GM06990 (cell line): ENCODE results near the gene RASSF10.

ENCODE experiments used
- DNase-seq: peaks from one replicate; pipeline ENCODE4 v3.0.0-alpha.2; 2011; ENCODE audit not compliant: insufficient read length; ENCODE audit errors: extremely low read depth
- H3K27me3 ChIP-seq: replicated peaks from 2 replicates; pipeline ENCODE4 v1.6.0; 2011; ENCODE audit warnings: low read length; ENCODE audit not compliant: control insufficient read depth, insufficient read depth
- H3K36me3 ChIP-seq: 2 replicates; pipeline ENCODE4 v1.5.1; 2011; ENCODE audit warnings: low read length; ENCODE audit not compliant: control insufficient read depth, insufficient read depth
- H3K4me3 ChIP-seq: replicated peaks from 2 replicates; pipeline ENCODE4 v1.5.1; 2011; ENCODE audit warnings: low read depth, mild to moderate bottlenecking, control low read depth, low read length
- TF ChIP-seq, protein P1 (sequence below): IDR thresholded peaks from 2 replicates; pipeline ENCODE4 v1.5.1; 2011; ENCODE audit warnings: low read length, control low read depth, mild to moderate bottlenecking, inconsistent platforms; ENCODE audit not compliant: insufficient read depth, poor library complexity, severe bottlenecking

RASSF10 gene

DNA sequence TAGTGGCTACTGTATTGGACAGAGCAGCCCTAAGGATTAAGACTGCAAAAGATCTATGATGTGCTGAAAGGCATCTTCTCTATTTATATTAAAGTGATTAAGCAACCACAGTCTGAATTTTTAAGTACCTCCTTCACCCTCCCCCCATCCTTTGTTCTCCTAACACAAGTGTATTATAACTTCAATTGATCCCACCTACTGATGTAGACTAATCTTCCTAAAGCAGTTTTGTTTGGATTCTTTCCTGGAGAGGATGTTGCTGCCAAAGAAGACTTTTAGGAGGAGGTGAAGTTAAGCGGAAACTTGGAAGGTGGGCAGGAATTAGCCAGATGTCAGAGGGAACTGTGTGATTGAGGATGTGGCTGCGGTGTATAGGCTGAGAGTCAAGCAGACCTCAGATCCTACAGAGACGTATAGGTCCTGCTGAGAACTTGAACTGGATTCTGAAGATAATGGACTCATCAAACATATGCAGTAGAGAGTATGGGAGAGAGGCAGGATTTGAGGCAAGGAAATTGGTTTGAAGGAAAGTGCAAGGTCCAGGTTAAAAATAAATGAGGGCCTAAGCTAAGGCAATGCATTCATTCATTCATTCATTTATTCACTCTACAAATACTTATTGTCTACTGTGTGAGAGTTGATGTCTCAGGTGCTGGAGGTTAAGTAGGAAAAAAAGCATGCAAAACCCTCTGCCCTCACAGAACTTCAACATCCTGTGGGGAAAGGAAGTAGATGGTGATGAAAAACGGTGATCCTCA lies 5.2 kb upstream of the RASSF10 start:
- DNase-seq = no peak

DNA sequence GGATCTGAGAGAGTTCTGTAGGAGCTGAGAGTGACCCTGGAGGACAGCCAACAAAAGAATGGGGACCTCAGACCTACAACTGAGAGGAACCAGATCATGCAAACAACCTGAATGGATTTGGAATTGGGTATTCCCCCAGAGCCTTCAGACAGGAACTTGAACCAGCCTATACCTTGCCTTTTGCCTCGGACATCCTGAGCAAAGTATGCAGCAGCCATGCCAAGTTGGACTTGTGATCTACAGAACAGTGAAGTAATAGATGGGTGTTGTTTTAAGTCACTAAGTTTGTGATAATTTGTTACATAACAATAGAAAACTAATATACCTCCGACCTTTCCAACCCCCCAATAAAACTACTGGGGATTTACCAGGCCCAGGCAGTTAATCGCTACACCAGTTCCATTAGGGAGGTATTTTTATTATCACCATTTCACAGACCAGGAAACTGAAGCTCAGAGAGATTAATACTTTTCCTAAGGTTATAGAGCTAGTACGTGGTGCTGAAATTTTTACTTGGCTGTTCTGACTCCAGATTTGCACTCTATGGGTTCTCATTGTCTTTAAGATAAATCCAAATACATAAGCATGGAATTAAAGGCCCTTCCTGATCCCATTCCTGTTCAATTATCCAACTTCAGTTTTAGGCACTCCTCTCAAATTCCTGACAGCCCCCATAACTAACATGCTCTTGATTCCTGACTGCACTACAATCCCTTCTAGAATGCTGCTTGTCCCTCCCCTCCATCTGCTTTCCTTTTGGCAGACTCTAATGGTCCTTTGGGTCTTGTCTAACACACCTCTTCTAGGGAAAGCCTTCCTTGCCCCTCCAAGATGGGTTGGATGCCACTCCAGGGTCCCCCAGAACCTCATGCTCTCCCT lies 1.7 kb upstream of the RASSF10 start:
- Histone ChIP-seq H3K36me3 (no peaks in the 10 kb centered on the region), H3K4me3 (no peak overlapping the region), H3K27me3 (peaks cover 1% of the 10 kb centered on the region; the same call in 1 of the 2 replicates)
- no peak for DNase-seq
- TF ChIP-seq, protein P1, sequence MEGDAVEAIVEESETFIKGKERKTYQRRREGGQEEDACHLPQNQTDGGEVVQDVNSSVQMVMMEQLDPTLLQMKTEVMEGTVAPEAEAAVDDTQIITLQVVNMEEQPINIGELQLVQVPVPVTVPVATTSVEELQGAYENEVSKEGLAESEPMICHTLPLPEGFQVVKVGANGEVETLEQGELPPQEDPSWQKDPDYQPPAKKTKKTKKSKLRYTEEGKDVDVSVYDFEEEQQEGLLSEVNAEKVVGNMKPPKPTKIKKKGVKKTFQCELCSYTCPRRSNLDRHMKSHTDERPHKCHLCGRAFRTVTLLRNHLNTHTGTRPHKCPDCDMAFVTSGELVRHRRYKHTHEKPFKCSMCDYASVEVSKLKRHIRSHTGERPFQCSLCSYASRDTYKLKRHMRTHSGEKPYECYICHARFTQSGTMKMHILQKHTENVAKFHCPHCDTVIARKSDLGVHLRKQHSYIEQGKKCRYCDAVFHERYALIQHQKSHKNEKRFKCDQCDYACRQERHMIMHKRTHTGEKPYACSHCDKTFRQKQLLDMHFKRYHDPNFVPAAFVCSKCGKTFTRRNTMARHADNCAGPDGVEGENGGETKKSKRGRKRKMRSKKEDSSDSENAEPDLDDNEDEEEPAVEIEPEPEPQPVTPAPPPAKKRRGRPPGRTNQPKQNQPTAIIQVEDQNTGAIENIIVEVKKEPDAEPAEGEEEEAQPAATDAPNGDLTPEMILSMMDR = no peak

More for the DNA sequence above, 5.2 kb upstream of the RASSF10 start:
- peaks cover 1% of the 10 kb centered on the region; the same call in 1 of the 2 replicates for H3K27me3 ChIP-seq
- TF ChIP-seq, protein P1 = no peak
- H3K4me3 ChIP-seq = no peak overlapping the region
- no peaks in the 10 kb centered on the region for H3K36me3 ChIP-seq

- Histone ChIP-seq H3K4me3 (no peak overlapping the region), H3K36me3 (no peaks in the 10 kb centered on the region), H3K27me3 (peaks cover 1% of the 10 kb centered on the region; the same call in 1 of the 2 replicates)
- DNase-seq = no peak
- TF ChIP-seq, protein P1 = no peak
Measured at GRCh38 chr11:13008061-13008435, 1.1 kb upstream of the RASSF10 start.

DNA sequence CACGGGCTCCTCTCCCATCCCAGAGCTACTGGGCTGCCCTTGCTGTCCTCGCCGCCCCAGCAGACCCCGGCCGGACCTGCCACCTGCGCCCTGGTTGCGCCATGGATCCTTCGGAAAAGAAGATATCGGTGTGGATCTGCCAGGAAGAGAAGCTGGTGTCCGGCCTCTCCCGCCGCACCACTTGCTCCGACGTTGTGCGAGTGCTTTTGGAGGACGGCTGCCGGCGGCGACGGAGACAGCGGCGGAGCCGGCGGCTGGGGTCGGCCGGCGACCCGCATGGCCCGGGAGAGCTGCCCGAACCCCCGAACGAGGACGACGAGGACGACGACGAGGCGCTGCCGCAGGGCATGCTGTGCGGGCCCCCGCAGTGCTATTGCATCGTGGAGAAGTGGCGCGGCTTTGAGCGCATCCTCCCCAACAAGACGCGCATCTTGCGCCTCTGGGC lies 382 bp downstream of the RASSF10 start:
- no peak for DNase-seq
- no peak overlapping the region for H3K4me3 ChIP-seq
- H3K27me3 ChIP-seq = peaks cover 1% of the 10 kb centered on the region; the same call in 1 of the 2 replicates
- H3K36me3 ChIP-seq = no peaks in the 10 kb centered on the region
- TF ChIP-seq, protein P1 = no peak

DNA sequence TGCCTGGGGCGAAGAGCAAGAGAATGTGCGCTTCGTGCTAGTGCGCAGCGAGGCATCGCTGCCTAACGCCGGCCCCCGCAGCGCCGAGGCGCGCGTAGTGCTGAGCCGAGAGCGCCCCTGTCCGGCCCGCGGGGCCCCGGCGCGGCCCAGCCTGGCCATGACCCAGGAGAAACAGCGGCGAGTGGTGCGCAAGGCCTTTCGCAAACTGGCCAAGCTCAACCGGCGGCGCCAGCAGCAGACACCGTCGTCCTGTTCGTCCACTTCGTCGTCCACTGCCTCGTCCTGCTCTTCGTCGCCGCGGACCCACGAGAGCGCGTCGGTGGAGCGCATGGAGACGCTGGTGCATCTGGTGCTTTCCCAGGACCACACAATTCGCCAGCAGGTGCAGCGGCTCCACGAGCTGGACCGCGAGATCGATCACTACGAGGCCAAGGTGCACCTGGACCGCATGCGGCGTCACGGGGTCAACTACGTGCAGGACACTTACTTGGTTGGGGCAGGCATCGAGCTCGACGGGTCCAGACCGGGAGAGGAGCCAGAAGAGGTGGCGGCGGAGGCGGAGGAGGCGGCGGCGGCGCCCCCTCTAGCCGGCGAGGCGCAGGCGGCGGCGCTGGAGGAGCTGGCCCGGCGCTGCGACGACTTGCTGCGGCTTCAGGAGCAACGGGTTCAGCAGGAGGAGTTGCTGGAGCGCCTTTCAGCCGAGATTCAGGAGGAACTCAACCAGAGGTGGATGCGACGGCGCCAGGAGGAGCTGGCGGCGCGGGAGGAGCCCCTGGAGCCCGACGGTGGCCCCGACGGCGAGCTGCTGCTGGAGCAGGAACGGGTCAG lies 1.0 kb downstream of the RASSF10 start:
- TF ChIP-seq, protein P1 = no peak
- Histone ChIP-seq H3K4me3 (no peak overlapping the region), H3K36me3 (no peaks in the 10 kb centered on the region), H3K27me3 (peaks cover 1% of the 10 kb centered on the region; the same call in 1 of the 2 replicates)
- DNase-seq = no peak
